ENCODE results near the gene PSAPL1.

- TF ChIP-seq CTCF (IDR thresholded peaks at IDR 0.05): no peak
- no peak for TF ChIP-seq POLR2A (IDR thresholded peaks at IDR 0.05)
These were observed 6.9 kb downstream of the PSAPL1 start for GRCh38 chr4:7427831-7428260.

All from ovary (tissue), 3 donors.